HEK293 (cell line): ENCODE measurements around the gene AGPAT4.

Experiments used
- CTCF ChIA-PET: fragments of 350-600 bp; formaldehyde crosslinking; extraction: SDS; loops from one replicate; lab custom pipeline; 2021; ENCODE audit warnings: antibody characterized with exemption; lab: Yijun Ruan, JAX
- POLR2A ChIA-PET: fragments of 300-600 bp; formaldehyde crosslinking; extraction: SDS; loops from one replicate; lab custom pipeline; 2020; ENCODE audit warnings: antibody characterized with exemption, inconsistent platforms; lab: Yijun Ruan, JAX
- H3K27ac ChIP-seq: fragments of 200-500 bp; sonication (Bioruptor generic); 2 replicates; pipeline ENCODE4 v1.5.1; 2014; ENCODE audit warnings: low read depth, low read length, control low read depth, inconsistent platforms; ENCODE audit errors: extremely low read depth
- H3K36me3 ChIP-seq, 2 experiments: fragments of 200-500 bp in 1 of 2; sonication (Bioruptor generic) in 1 of 2; 1 replicate in 1 of 2; 2 replicates in 1 of 2; pipeline ENCODE4 v1.5.1; 2014 to 2017; ENCODE audit warnings: inconsistent platforms in 2 of 2, low read length in 2 of 2; ENCODE audit not compliant: control insufficient read depth in 2 of 2, insufficient read depth in 1 of 2
- H3K4me1 ChIP-seq: fragments of 200-500 bp; sonication (Bioruptor generic); 2 replicates; pipeline ENCODE4 v1.5.1; 2014; ENCODE audit warnings: mild to moderate bottlenecking, low read length, inconsistent platforms; ENCODE audit not compliant: control insufficient read depth, insufficient read depth
- H3K4me3 ChIP-seq: 2 replicates; pipeline ENCODE4 v1.5.1; 2011; ENCODE audit warnings: low read depth, mild to moderate bottlenecking, control low read depth, low read length, moderate library complexity
- H3K9me3 ChIP-seq: fragments of 200-500 bp; sonication (Bioruptor generic); 2 replicates; pipeline ENCODE4 v1.5.1; 2014; ENCODE audit warnings: low read depth, low read length, inconsistent platforms; ENCODE audit not compliant: control insufficient read depth, insufficient read depth
- HIC1 ChIP-seq: fragments of 450-650 bp; formaldehyde crosslinking; IDR thresholded peaks from 2 replicates; pipeline ENCODE4 v1.5.1; 2016; ENCODE audit warnings: missing biosample characterization, missing genetic modification characterization
- MYNN ChIP-seq: fragments of 450-650 bp; formaldehyde crosslinking; IDR thresholded peaks from 2 replicates; pipeline ENCODE4 v1.5.1; 2016; ENCODE audit warnings: missing biosample characterization, missing genetic modification characterization, borderline replicate concordance
- MZF1 ChIP-seq: fragments of 450-650 bp; formaldehyde crosslinking; IDR thresholded peaks from 2 replicates; pipeline ENCODE4 v1.5.1; 2017; ENCODE audit warnings: missing biosample characterization, missing genetic modification characterization, borderline replicate concordance
- SETDB1 ChIP-seq: IDR thresholded peaks from one replicate; pipeline ENCODE4 v1.6.1; 2017; ENCODE audit warnings: mild to moderate bottlenecking, low read length, moderate library complexity, mixed read lengths; ENCODE audit not compliant: insufficient read length
- TRIM28 ChIP-seq: IDR thresholded peaks from 2 replicates; pipeline ENCODE4 v1.6.1; 2011; ENCODE audit warnings: low read length, control low read depth, borderline replicate concordance
- ZNF133 ChIP-seq: fragments of 450-650 bp; formaldehyde crosslinking; IDR thresholded peaks from 2 replicates; pipeline ENCODE4 v1.5.1; 2016; ENCODE audit warnings: missing biosample characterization, missing genetic modification characterization
- ZNF174 ChIP-seq: fragments of 450-650 bp; formaldehyde crosslinking; IDR thresholded peaks from 2 replicates; pipeline ENCODE4 v1.5.0; 2017; ENCODE audit warnings: missing biosample characterization, mild to moderate bottlenecking, missing genetic modification characterization
- ZNF23 ChIP-seq: fragments of 450-650 bp; formaldehyde crosslinking; IDR thresholded peaks from 2 replicates; pipeline ENCODE4 v1.5.1; 2016; ENCODE audit warnings: missing biosample characterization, missing genetic modification characterization, borderline replicate concordance
- ZNF302 ChIP-seq: fragments of 450-650 bp; formaldehyde crosslinking; IDR thresholded peaks from 2 replicates; pipeline ENCODE4 v1.5.1; 2016; ENCODE audit warnings: missing biosample characterization, missing genetic modification characterization, low read depth
- ZNF350 ChIP-seq: fragments of 450-650 bp; formaldehyde crosslinking; IDR thresholded peaks from 2 replicates; pipeline ENCODE4 v1.5.0; 2017; ENCODE audit warnings: missing biosample characterization, mild to moderate bottlenecking, missing genetic modification characterization
- ZNF354C ChIP-seq: fragments of 450-650 bp; formaldehyde crosslinking; IDR thresholded peaks from 2 replicates; pipeline ENCODE4 v1.5.1; 2016; ENCODE audit warnings: missing biosample characterization, missing genetic modification characterization, low read depth, borderline replicate concordance
- ZNF529 ChIP-seq: fragments of 450-650 bp; formaldehyde crosslinking; IDR thresholded peaks from 2 replicates; pipeline ENCODE4 v1.5.1; 2017; ENCODE audit warnings: missing genetic modification characterization, missing biosample characterization; ENCODE audit not compliant: insufficient replicate concordance
- ZNF629 ChIP-seq: fragments of 450-650 bp; formaldehyde crosslinking; IDR thresholded peaks from 2 replicates; pipeline ENCODE4 v1.5.1; 2017; ENCODE audit warnings: missing biosample characterization, missing genetic modification characterization
- ZNF664 ChIP-seq: fragments of 450-650 bp; formaldehyde crosslinking; IDR thresholded peaks from 2 replicates; pipeline ENCODE4 v1.5.1; 2016; ENCODE audit warnings: missing biosample characterization, missing genetic modification characterization
- ZNF792 ChIP-seq: fragments of 450-650 bp; formaldehyde crosslinking; IDR thresholded peaks from 2 replicates; pipeline ENCODE4 v1.5.1; 2016; ENCODE audit warnings: missing biosample characterization, missing genetic modification characterization
- ZXDB ChIP-seq: fragments of 450-650 bp; formaldehyde crosslinking; IDR thresholded peaks from 2 replicates; pipeline ENCODE4 v1.5.1; 2016; ENCODE audit warnings: missing biosample characterization, missing genetic modification characterization
- TF ChIP-seq, protein P1 (sequence below): fragments of 450-650 bp; formaldehyde crosslinking; IDR thresholded peaks from 2 replicates; pipeline ENCODE4 v1.5.1; 2016; ENCODE audit warnings: missing biosample characterization, missing genetic modification characterization
- TF ChIP-seq, protein P2 (sequence below): fragments of 450-650 bp; formaldehyde crosslinking; IDR thresholded peaks from 2 replicates; pipeline ENCODE4 v1.5.1; 2017; ENCODE audit warnings: missing biosample characterization, mild to moderate bottlenecking, missing genetic modification characterization, moderate library complexity
- TF ChIP-seq, protein P3 (sequence below): fragments of 450-650 bp; formaldehyde crosslinking; IDR thresholded peaks from 2 replicates; pipeline ENCODE4 v1.5.1; 2016; ENCODE audit warnings: missing biosample characterization, missing genetic modification characterization, borderline replicate concordance

AGPAT4 gene

DNA sequence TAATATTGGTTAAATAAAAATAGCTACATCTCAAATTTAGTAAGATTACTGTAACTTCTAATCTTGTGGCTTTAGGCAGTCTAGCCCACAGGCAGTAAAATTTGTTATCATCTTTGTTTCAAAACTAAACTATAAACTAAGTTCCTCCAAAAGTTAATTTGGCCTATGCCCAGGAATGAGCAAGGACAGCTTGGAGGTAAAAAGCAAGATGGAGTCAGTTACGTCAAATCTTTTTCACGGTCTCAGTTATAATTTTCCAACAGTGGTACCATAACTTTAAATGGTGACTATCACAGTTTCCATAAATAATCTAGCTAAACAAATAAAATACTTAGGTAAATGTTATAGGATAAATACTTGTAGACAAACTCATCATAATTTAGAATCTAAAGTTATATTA lies 63.0 kb downstream of the AGPAT4 start (continued):
- TF ChIP-seq, protein P1, sequence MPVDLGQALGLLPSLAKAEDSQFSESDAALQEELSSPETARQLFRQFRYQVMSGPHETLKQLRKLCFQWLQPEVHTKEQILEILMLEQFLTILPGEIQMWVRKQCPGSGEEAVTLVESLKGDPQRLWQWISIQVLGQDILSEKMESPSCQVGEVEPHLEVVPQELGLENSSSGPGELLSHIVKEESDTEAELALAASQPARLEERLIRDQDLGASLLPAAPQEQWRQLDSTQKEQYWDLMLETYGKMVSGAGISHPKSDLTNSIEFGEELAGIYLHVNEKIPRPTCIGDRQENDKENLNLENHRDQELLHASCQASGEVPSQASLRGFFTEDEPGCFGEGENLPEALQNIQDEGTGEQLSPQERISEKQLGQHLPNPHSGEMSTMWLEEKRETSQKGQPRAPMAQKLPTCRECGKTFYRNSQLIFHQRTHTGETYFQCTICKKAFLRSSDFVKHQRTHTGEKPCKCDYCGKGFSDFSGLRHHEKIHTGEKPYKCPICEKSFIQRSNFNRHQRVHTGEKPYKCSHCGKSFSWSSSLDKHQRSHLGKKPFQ (tag by site-specific recombination), result no peak
- TF ChIP-seq ZNF792 (tag by site-specific recombination) (no peak), ZNF629 (no peak), ZNF23 (tag by site-specific recombination) (no peak), ZNF174 (tag by site-specific recombination) (no peak), MYNN (tag by site-specific recombination) (no peak), HIC1 (tag by site-specific recombination) (no peak)
- TF ChIP-seq, protein P2, sequence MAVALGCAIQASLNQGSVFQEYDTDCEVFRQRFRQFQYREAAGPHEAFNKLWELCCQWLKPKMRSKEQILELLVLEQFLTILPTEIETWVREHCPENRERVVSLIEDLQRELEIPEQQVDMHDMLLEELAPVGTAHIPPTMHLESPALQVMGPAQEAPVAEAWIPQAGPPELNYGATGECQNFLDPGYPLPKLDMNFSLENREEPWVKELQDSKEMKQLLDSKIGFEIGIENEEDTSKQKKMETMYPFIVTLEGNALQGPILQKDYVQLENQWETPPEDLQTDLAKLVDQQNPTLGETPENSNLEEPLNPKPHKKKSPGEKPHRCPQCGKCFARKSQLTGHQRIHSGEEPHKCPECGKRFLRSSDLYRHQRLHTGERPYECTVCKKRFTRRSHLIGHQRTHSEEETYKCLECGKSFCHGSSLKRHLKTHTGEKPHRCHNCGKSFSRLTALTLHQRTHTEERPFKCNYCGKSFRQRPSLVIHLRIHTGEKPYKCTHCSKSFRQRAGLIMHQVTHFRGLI (tag by site-specific recombination), result no peak

DNA sequence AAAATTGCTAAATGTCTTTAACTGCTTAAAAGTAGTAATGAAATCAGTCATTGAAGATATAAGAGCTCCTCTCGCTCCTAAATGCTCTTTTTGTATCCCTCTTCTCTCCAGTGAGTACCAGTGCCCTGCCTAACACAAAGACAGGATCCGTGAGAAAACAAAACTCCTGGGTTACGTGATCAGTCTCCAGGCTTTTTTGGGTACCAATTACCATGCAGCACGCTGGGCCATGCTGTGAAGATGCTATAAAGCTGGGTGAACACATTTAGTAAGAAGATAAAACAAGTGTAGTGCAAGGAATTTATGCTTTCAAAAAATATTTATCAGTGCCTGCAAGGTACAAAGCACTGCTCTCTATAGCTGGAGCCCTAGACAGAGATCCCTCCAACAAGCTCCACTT lies 66.7 kb downstream of the AGPAT4 start:
- ChIA-PET CTCF (interaction anchor here (0.6 to 1.1 kb wide), 4 partner anchors 11 to 988 kb away, joined by 3 read pairs; no protein-coding TSS in a partner anchor), POLR2A (no interaction called here)
- no peaks in the 10 kb centered on the region for H3K9me3 ChIP-seq
- no peak for TF ChIP-seq ZNF350 (tag by site-specific recombination)
- no peak for TF ChIP-seq MZF1 (tag by site-specific recombination)
- no peak for TF ChIP-seq ZNF664 (tag by site-specific recombination)
- TF ChIP-seq MYNN (tag by site-specific recombination), result no peak
- TF ChIP-seq ZNF354C (tag by site-specific recombination), result no peak
- TF ChIP-seq ZNF133 (tag by site-specific recombination), result no peak
- no peak for TF ChIP-seq SETDB1
- no peak for TF ChIP-seq ZNF529 (tag by site-specific recombination)
- TF ChIP-seq ZNF302 (tag by site-specific recombination), result no peak
- TF ChIP-seq, protein P3, sequence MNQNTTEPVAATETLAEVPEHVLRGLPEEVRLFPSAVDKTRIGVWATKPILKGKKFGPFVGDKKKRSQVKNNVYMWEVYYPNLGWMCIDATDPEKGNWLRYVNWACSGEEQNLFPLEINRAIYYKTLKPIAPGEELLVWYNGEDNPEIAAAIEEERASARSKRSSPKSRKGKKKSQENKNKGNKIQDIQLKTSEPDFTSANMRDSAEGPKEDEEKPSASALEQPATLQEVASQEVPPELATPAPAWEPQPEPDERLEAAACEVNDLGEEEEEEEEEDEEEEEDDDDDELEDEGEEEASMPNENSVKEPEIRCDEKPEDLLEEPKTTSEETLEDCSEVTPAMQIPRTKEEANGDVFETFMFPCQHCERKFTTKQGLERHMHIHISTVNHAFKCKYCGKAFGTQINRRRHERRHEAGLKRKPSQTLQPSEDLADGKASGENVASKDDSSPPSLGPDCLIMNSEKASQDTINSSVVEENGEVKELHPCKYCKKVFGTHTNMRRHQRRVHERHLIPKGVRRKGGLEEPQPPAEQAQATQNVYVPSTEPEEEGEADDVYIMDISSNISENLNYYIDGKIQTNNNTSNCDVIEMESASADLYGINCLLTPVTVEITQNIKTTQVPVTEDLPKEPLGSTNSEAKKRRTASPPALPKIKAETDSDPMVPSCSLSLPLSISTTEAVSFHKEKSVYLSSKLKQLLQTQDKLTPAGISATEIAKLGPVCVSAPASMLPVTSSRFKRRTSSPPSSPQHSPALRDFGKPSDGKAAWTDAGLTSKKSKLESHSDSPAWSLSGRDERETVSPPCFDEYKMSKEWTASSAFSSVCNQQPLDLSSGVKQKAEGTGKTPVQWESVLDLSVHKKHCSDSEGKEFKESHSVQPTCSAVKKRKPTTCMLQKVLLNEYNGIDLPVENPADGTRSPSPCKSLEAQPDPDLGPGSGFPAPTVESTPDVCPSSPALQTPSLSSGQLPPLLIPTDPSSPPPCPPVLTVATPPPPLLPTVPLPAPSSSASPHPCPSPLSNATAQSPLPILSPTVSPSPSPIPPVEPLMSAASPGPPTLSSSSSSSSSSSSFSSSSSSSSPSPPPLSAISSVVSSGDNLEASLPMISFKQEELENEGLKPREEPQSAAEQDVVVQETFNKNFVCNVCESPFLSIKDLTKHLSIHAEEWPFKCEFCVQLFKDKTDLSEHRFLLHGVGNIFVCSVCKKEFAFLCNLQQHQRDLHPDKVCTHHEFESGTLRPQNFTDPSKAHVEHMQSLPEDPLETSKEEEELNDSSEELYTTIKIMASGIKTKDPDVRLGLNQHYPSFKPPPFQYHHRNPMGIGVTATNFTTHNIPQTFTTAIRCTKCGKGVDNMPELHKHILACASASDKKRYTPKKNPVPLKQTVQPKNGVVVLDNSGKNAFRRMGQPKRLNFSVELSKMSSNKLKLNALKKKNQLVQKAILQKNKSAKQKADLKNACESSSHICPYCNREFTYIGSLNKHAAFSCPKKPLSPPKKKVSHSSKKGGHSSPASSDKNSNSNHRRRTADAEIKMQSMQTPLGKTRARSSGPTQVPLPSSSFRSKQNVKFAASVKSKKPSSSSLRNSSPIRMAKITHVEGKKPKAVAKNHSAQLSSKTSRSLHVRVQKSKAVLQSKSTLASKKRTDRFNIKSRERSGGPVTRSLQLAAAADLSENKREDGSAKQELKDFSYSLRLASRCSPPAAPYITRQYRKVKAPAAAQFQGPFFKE (tag by site-specific recombination), result no peak
- TF ChIP-seq ZXDB (tag by site-specific recombination), result no peak
- no peak for TF ChIP-seq TRIM28
- H3K4me3 ChIP-seq, result no peak overlapping the region
- no peak overlapping the region for H3K27ac ChIP-seq
- H3K4me1 ChIP-seq, result no peaks in the 10 kb centered on the region
- H3K36me3 ChIP-seq, result no peaks in the 10 kb centered on the region
